Sigmoid colon (tissue), 7 donors: ENCODE data around the gene OTUB1. TPM values are rescaled to one million over a fixed set of nuclear protein-coding genes. Genes with fewer than 3 reads are reported as not detected.

Experiments
- DNase-seq: peaks from one replicate; pipeline ENCODE4 v3.0.0-alpha.2; 2019
- H3K27ac ChIP-seq, 4 donors: fragments of 200-600 bp; sonication (generic); one replicate each; pipeline ENCODE4 v1.5.1; 2016 to 2019; ENCODE audit warnings: mild to moderate bottlenecking in 1 of 4
- H3K27me3 ChIP-seq, 3 donors: fragments of 200-600 bp; sonication (generic); one replicate each; pipeline ENCODE4 v1.5.1; 2019; ENCODE audit warnings: mild to moderate bottlenecking in 1 of 3
- H3K36me3 ChIP-seq, 4 donors: fragments of 200-600 bp; sonication (generic); one replicate each; pipeline ENCODE4 v1.5.1; 2016 to 2019
- H3K4me1 ChIP-seq, 4 donors: fragments of 200-600 bp; sonication (generic); one replicate each; pipeline ENCODE4 v1.5.1; 2017 to 2019
- H3K4me3 ChIP-seq, 4 donors: fragments of 200-600 bp; sonication (generic); one replicate each; pipeline ENCODE4 v1.5.1; 2017 to 2019; ENCODE audit warnings: mild to moderate bottlenecking in 2 of 4, moderate library complexity in 1 of 4
- H3K9me3 ChIP-seq, 4 donors: fragments of 200-600 bp in 3 of 4; sonication (generic) in 3 of 4; one replicate each; pipeline versions ENCODE4 v1.5.1 to v1.6.1; 2013 to 2019
- EP300 ChIP-seq, 4 donors: sonication (generic); formaldehyde crosslinking; IDR thresholded peaks; one replicate each; pipeline ENCODE4 v1.6.1; 2017; ENCODE audit warnings: antibody characterized with exemption in 4 of 4
- POLR2A ChIP-seq, 2 donors: fragments of 450-650 bp; IDR thresholded peaks; one replicate each; pipeline ENCODE4 v1.6.1; 2016; ENCODE audit warnings: antibody characterized with exemption in 2 of 2, mild to moderate bottlenecking in 2 of 2, moderate library complexity in 2 of 2
- POLR2AphosphoS5 ChIP-seq, 4 donors: sonication (generic); formaldehyde crosslinking; IDR thresholded peaks; one replicate each; pipeline ENCODE4 v1.6.1; 2017; ENCODE audit warnings: antibody characterized with exemption in 4 of 4
- WGBS, 2 donors: extraction: QIAGEN DNeasy Blood & Tissue Kit; methylation state at CpG; one replicate each; pipeline ENCODE4 v1.1.7; 2013; 5-methylcytosine and 5-hydroxymethylcytosine counted together
- intact Hi-C: fragments of 100-400 bp; cut with DNase I; formaldehyde crosslinking; loops from one replicate; pipeline ENCODE4 v1.15.1; 2023
- polyA plus RNA-seq, 3 donors: library from polyadenylated mRNA; stranded (reverse); fragments of 200-250 nt; gene quantifications; one replicate each; pipeline ENCODE4 v1.2.3, GENCODE V29; 2013
- total RNA-seq, 4 donors: library from RNA; depleted of rRNA; stranded (reverse); fragments of >200 nt; gene quantifications; one replicate each; pipeline ENCODE4 v1.1.0, GENCODE V29; 2016
- TF ChIP-seq, protein P1 (sequence below), 4 experiments: fragments of 450-650 bp in 3 of 4; fragments of 200-600 bp in 1 of 4; IDR thresholded peaks; one replicate each; pipeline ENCODE4 v1.5.1; 2016 to 2019; ENCODE audit warnings: antibody characterized with exemption in 4 of 4, mild to moderate bottlenecking in 3 of 4, moderate library complexity in 2 of 4
- donor health status: healthy with polysubstance abuse.
- donor health status: Bipolar disorder and iron deficiency.
- donor health status: healthy.

OTUB1 gene
- total and polyA plus RNA-seq, 7 donors = 44.8 to 96.4 (median 61.7) TPM

GRCh38 chr11:64032050-64032449 lies 45.8 kb downstream of the OTUB1 start:
- intact Hi-C loops = no loop called here
- H3K27me3 ChIP-seq = peaks cover 0 to 22% (median 0%) of the 10 kb centered on the region in 3 donors

GRCh38 chr11:64034411-64034811 lies 48.2 kb downstream of the OTUB1 start:
- peaks cover 0 to 27% (median 20%) of the 10 kb centered on the region in 4 donors for H3K4me1 ChIP-seq
- 71 to 79% methylated on average over 9 of the region's 9 CpGs for WGBS, 2 donors
- DNase-seq = no peak
- no peak overlapping the region for H3K27ac ChIP-seq
- H3K36me3 ChIP-seq = no peaks in the 10 kb centered on the region
- peaks cover 0 to 9% (median 0%) of the 10 kb centered on the region in 3 donors for H3K27me3 ChIP-seq
- H3K4me3 ChIP-seq = no peak overlapping the region
- TF ChIP-seq, protein P1, sequence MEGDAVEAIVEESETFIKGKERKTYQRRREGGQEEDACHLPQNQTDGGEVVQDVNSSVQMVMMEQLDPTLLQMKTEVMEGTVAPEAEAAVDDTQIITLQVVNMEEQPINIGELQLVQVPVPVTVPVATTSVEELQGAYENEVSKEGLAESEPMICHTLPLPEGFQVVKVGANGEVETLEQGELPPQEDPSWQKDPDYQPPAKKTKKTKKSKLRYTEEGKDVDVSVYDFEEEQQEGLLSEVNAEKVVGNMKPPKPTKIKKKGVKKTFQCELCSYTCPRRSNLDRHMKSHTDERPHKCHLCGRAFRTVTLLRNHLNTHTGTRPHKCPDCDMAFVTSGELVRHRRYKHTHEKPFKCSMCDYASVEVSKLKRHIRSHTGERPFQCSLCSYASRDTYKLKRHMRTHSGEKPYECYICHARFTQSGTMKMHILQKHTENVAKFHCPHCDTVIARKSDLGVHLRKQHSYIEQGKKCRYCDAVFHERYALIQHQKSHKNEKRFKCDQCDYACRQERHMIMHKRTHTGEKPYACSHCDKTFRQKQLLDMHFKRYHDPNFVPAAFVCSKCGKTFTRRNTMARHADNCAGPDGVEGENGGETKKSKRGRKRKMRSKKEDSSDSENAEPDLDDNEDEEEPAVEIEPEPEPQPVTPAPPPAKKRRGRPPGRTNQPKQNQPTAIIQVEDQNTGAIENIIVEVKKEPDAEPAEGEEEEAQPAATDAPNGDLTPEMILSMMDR (IDR thresholded peaks at IDR 0.05) = no peak
- TF ChIP-seq POLR2A (IDR thresholded peaks at IDR 0.05) (no peak), EP300 (IDR thresholded peaks at IDR 0.05) (no peak), POLR2AphosphoS5 (IDR thresholded peaks at IDR 0.05) (no peak)
- H3K9me3 ChIP-seq = no peaks in the 10 kb centered on the region
- intact Hi-C loops = no loop called here

More at GRCh38 chr11:64032050-64032449, 45.8 kb downstream of the OTUB1 start:
- DNase-seq = no peak
- WGBS, 2 donors = 77 to 82% methylated on average over 4 of the region's 4 CpGs
- Histone ChIP-seq H3K27ac (no peak overlapping the region), H3K9me3 (no peaks in the 10 kb centered on the region), H3K4me3 (no peak overlapping the region), H3K36me3 (no peaks in the 10 kb centered on the region), H3K4me1 (peaks cover 0 to 32% (median 28%) of the 10 kb centered on the region in 4 donors)
- TF ChIP-seq EP300 (IDR thresholded peaks at IDR 0.05) (no peak), POLR2AphosphoS5 (IDR thresholded peaks at IDR 0.05) (no peak), POLR2A (IDR thresholded peaks at IDR 0.05) (no peak)
- TF ChIP-seq, protein P1 (IDR thresholded peaks at IDR 0.05) = no peak

- Histone ChIP-seq H3K36me3 (no peaks in the 10 kb centered on the region), H3K27ac (no peak overlapping the region), H3K4me3 (peak overlapping the region; percentile 8 to 69 (median 64)), H3K27me3 (peaks cover 0 to 9% (median 0%) of the 10 kb centered on the region in 3 donors), H3K4me1 (peaks cover 0 to 27% (median 20%) of the 10 kb centered on the region in 4 donors), H3K9me3 (no peaks in the 10 kb centered on the region)
- DNase-seq = no peak
- intact Hi-C loops = no loop called here
- TF ChIP-seq EP300 (IDR thresholded peaks at IDR 0.05) = no peak
- TF ChIP-seq, protein P1 (IDR thresholded peaks at IDR 0.05) = no peak
- TF ChIP-seq POLR2A (IDR thresholded peaks at IDR 0.05) = no peak
- no peak for TF ChIP-seq POLR2AphosphoS5 (IDR thresholded peaks at IDR 0.05)
- WGBS, 2 donors = 9% methylated on average over 17 of the region's 17 CpGs
These were observed 48.9 kb downstream of the OTUB1 start for GRCh38 chr11:64035081-64035524.

GRCh38 chr11:64035576-64035975 lies 49.3 kb downstream of the OTUB1 start, which contains the start of gene FLRT1:
FLRT1 (plus strand) TSS chr11:64035931; CDS start chr11:64116268, 80,337 bp downstream.
- Histone ChIP-seq H3K36me3 (no peaks in the 10 kb centered on the region), H3K27ac (peak within 1 kb of the TSS; percentile 55 to 74 (median 72)), H3K4me3 (peak within 1 kb of the TSS; percentile 55 to 69 (median 64)), H3K27me3 (peaks cover 0 to 9% (median 0%) of the 10 kb centered on the region in 3 donors), H3K9me3 (no peaks in the 10 kb centered on the region), H3K4me1 (peaks cover 0 to 32% (median 20%) of the 10 kb centered on the region in 4 donors)
- DNase-seq = no peak
- TF ChIP-seq POLR2A (IDR thresholded peaks at IDR 0.05) (no peak), EP300 (IDR thresholded peaks at IDR 0.05) (no peak), POLR2AphosphoS5 (IDR thresholded peaks at IDR 0.05) (no peak)
- TF ChIP-seq, protein P1 (IDR thresholded peaks at IDR 0.05) = no peak
- 1% methylated on average over 57 to 60 of the region's 64 CpGs for WGBS, 2 donors
- intact Hi-C loops = no loop called here
